Caki2 (cell line): ENCODE measurements around the gene HILPDA. TPM values are rescaled to one million over a fixed set of nuclear protein-coding genes. Genes with fewer than 3 reads are reported as not detected.

ENCODE experiments used
- DNase-seq: peaks from one replicate; pipeline ENCODE4 v3.0.0-alpha.2; 2015; ENCODE audit warnings: low read depth
- in situ Hi-C: cut with HindIII; loops from 2 replicates; pipeline ENCODE4 v1.10.0; 2016; ENCODE audit warnings: low sequenced_read_pairs, low pct_unique_long_range_greater_than_20kb, mixed read lengths
- total RNA-seq: library from RNA; depleted of rRNA; stranded (reverse); fragments of >200 nt; shearing (Covaris generic); gene quantifications from 2 replicates; pipeline ENCODE4 v1.2.3, GENCODE V29; 2014; ENCODE audit warnings: low replicate concordance

HILPDA gene
- total RNA-seq, 1 experiment from 2014 or later = 8.6 TPM

GRCh38 chr7:128427289-128427891 is 28.3 kb upstream of the HILPDA start:
- in situ Hi-C loops = no loop called here
- peak; percentile 25 for DNase-seq

- no peak for DNase-seq
- in situ Hi-C loops = no loop called here
Measured at GRCh38 chr7:128430207-128430606, 25.5 kb upstream of the HILPDA start.

- in situ Hi-C loops = no loop called here
- no peak for DNase-seq
Measured at GRCh38 chr7:128431221-128431620, 24.5 kb upstream of the HILPDA start.

- no peak for DNase-seq
- in situ Hi-C loops = no loop called here
Measured at GRCh38 chr7:128431754-128432153, 23.9 kb upstream of the HILPDA start.

GRCh38 chr7:128434413-128435326 is 21.0 kb upstream of the HILPDA start:
- DNase-seq = no peak
- in situ Hi-C loops = no loop called here

- DNase-seq = no peak
- in situ Hi-C loops = no loop called here
Measured at GRCh38 chr7:128435327-128435686, 20.4 kb upstream of the HILPDA start.

GRCh38 chr7:128437426-128438332 is 18.0 kb upstream of the HILPDA start:
- in situ Hi-C loops = no loop called here
- DNase-seq = no peak

- in situ Hi-C loops = no loop called here
- DNase-seq = no peak
Measured at GRCh38 chr7:128442356-128442755, 13.3 kb upstream of the HILPDA start.

- in situ Hi-C loops = no loop called here
Measured at GRCh38 chr7:128443831-128444600, 11.7 kb upstream of the HILPDA start.

GRCh38 chr7:128446306-128446705 is 9.4 kb upstream of the HILPDA start:
- in situ Hi-C loops = no loop called here
- no peak for DNase-seq

More at GRCh38 chr7:128443831-128444600, 11.7 kb upstream of the HILPDA start:
- DNase-seq = no peak

- DNase-seq = no peak
- in situ Hi-C loops = no loop called here
Measured at GRCh38 chr7:128447941-128448564, 7.6 kb upstream of the HILPDA start.

GRCh38 chr7:128448751-128449302 is 6.9 kb upstream of the HILPDA start:
- DNase-seq = no peak
- in situ Hi-C loops = no loop called here

GRCh38 chr7:128450409-128450808 is 5.3 kb upstream of the HILPDA start:
- DNase-seq = no peak
- in situ Hi-C loops = no loop called here

GRCh38 chr7:128450913-128451312 is 4.8 kb upstream of the HILPDA start:
- no peak for DNase-seq
- in situ Hi-C loops = no loop called here

GRCh38 chr7:128452552-128452951 is 3.1 kb upstream of the HILPDA start:
- in situ Hi-C loops = no loop called here
- DNase-seq = no peak

GRCh38 chr7:128453836-128454804 is 1.6 kb upstream of the HILPDA start:
- in situ Hi-C loops = no loop called here
- no peak for DNase-seq
